Endodermal cell (in vitro differentiated cells): ENCODE measurements around the gene TRABD2B. TPM values are rescaled to one million over a fixed set of nuclear protein-coding genes. Genes with fewer than 3 reads are reported as not detected.

Experiments used
- DNase-seq: peaks from one replicate; pipeline ENCODE4 v3.0.0-alpha.2; 2017
- H3K27ac ChIP-seq: 2 replicates; pipeline ENCODE4 v1.5.1; 2013; ENCODE audit warnings: mild to moderate bottlenecking, low read depth, low read length, moderate library complexity
- H3K27me3 ChIP-seq: 2 replicates; pipeline ENCODE4 v1.6.1; 2013; ENCODE audit warnings: mild to moderate bottlenecking, low read length, moderate library complexity; ENCODE audit not compliant: insufficient read depth, control insufficient read depth, poor library complexity, severe bottlenecking
- H3K36me3 ChIP-seq: 2 replicates; pipeline ENCODE4 v1.7.0; 2013; ENCODE audit warnings: mild to moderate bottlenecking, low read length, moderate library complexity; ENCODE audit not compliant: control insufficient read depth, insufficient read depth
- H3K4me1 ChIP-seq: one replicate; pipeline ENCODE4 v1.7.0; 2013; ENCODE audit warnings: low read length; ENCODE audit not compliant: control insufficient read depth, insufficient read depth
- H3K4me3 ChIP-seq: 2 replicates; pipeline ENCODE4 v1.5.1; 2013; ENCODE audit warnings: mild to moderate bottlenecking, low read length, moderate library complexity
- H3K9ac ChIP-seq: 2 replicates; pipeline ENCODE4 v1.6.1; 2013; ENCODE audit warnings: mild to moderate bottlenecking, low read length, moderate library complexity; ENCODE audit not compliant: poor library complexity, severe bottlenecking; ENCODE audit errors: extremely low read depth
- H3K9me3 ChIP-seq: 2 replicates; pipeline ENCODE4 v1.6.1; 2013; ENCODE audit warnings: mild to moderate bottlenecking, low read length, moderate library complexity; ENCODE audit not compliant: control insufficient read depth
- H3K27ac Mint-ChIP-seq: 2 replicates; pipeline ENCODE4 v1.8.0; 2020; ENCODE audit warnings: mixed read lengths
- H3K27me3 Mint-ChIP-seq: 2 replicates; pipeline ENCODE4 v1.8.0; 2021; ENCODE audit warnings: mild to moderate bottlenecking, mixed read lengths; ENCODE audit not compliant: insufficient read depth
- H3K36me3 Mint-ChIP-seq: 2 replicates; pipeline ENCODE4 v1.8.0; 2020; ENCODE audit warnings: low read depth, mixed read lengths
- H3K4me1 Mint-ChIP-seq: 2 replicates; pipeline ENCODE4 v1.8.0; 2020; ENCODE audit warnings: mixed read lengths
- H3K4me3 Mint-ChIP-seq: 2 replicates; pipeline ENCODE4 v1.8.0; 2020; ENCODE audit warnings: mild to moderate bottlenecking, moderate library complexity, mixed read lengths
- H3K9me3 Mint-ChIP-seq: 2 replicates; pipeline ENCODE4 v1.8.0; 2020; ENCODE audit warnings: mild to moderate bottlenecking, mixed read lengths
- CTCF ChIP-seq: fragments of 200-600 bp; sonication (generic); conservative IDR thresholded peaks from 2 replicates; pipeline ENCODE4 v1.5.0; 2021; ENCODE audit warnings: antibody characterized with exemption, mild to moderate bottlenecking
- WGBS, 2 experiments: methylation state at CpG; one replicate each; pipeline versions ENCODE4 v1.1.5 to v1.1.7; 2013; ENCODE audit warnings: missing lambda C conversion rate in 2 of 2, mixed read lengths in 1 of 2; ENCODE audit not compliant: insufficient coverage in 1 of 2, insufficient read length in 1 of 2; 5-methylcytosine and 5-hydroxymethylcytosine counted together
- total RNA-seq, 2 donors: library from RNA; stranded (reverse); fragmentation: NEBNext Ultra II Directional in 1 of 2; extraction: Animal tissue kit (Norgen Biotek cat#: 25700) in 1 of 2; gene quantifications; 2 replicates in 1 of 2; 3 replicates in 1 of 2; pipeline ENCODE4 v1.2.1, GENCODE V29; 2021

The TRABD2B gene
- total RNA-seq, 2 donors from 2014 or later = 24.4 to 28.0 TPM

- Mint-ChIP-seq H3K4me3 (no peak overlapping the region), H3K27ac (no peak overlapping the region), H3K9me3 (peaks cover 7% of the 10 kb centered on the region), H3K36me3 (peaks cover 13% of the 10 kb centered on the region), H3K27me3 (no peaks in the 10 kb centered on the region), H3K4me1 (peaks cover 18% of the 10 kb centered on the region)
- Histone ChIP-seq H3K27ac (no peak overlapping the region), H3K4me1 (no peaks in the 10 kb centered on the region), H3K9ac (no peak overlapping the region), H3K27me3 (no peaks in the 10 kb centered on the region), H3K4me3 (no peak overlapping the region), H3K36me3 (peaks cover 19% of the 10 kb centered on the region), H3K9me3 (peaks cover 21% of the 10 kb centered on the region)
- TF ChIP-seq CTCF = no peak
- DNase-seq = peak; percentile 22
- 93 to 96% methylated on average over 3 to 4 of the region's 4 CpGs for WGBS, 2 experiments
These were observed 157.8 kb downstream of the TRABD2B start for GRCh38 chr1:47839433-47839760.

- Histone ChIP-seq H3K36me3 (peaks cover 14% of the 10 kb centered on the region), H3K4me1 (no peaks in the 10 kb centered on the region), H3K27me3 (no peaks in the 10 kb centered on the region), H3K27ac (no peak overlapping the region), H3K4me3 (no peak overlapping the region), H3K9ac (no peak overlapping the region), H3K9me3 (peaks cover 22% of the 10 kb centered on the region)
- Mint-ChIP-seq H3K27ac (no peak overlapping the region), H3K36me3 (peaks cover 11% of the 10 kb centered on the region), H3K9me3 (peaks cover 7% of the 10 kb centered on the region), H3K27me3 (no peaks in the 10 kb centered on the region), H3K4me1 (peaks cover 18% of the 10 kb centered on the region), H3K4me3 (no peak overlapping the region)
- peak; percentile 20 for DNase-seq
- no peak for TF ChIP-seq CTCF
- 95% methylated on average over 12 to 16 of the region's 16 CpGs for WGBS, 2 experiments
These were observed 158.4 kb downstream of the TRABD2B start for GRCh38 chr1:47838562-47839432.

GRCh38 chr1:47837866-47838561, 159.2 kb downstream of the TRABD2B start:
- Histone ChIP-seq H3K9ac (no peak overlapping the region), H3K27ac (no peak overlapping the region), H3K9me3 (peaks cover 22% of the 10 kb centered on the region), H3K27me3 (no peaks in the 10 kb centered on the region), H3K4me1 (no peaks in the 10 kb centered on the region), H3K4me3 (no peak overlapping the region), H3K36me3 (peaks cover 14% of the 10 kb centered on the region)
- Mint-ChIP-seq H3K4me3 (no peak overlapping the region), H3K9me3 (peaks cover 7% of the 10 kb centered on the region), H3K36me3 (peaks cover 11% of the 10 kb centered on the region), H3K27me3 (no peaks in the 10 kb centered on the region), H3K27ac (no peak overlapping the region), H3K4me1 (peaks cover 14% of the 10 kb centered on the region)
- no peak for DNase-seq
- 92 to 95% methylated on average over 5 of the region's 5 CpGs for WGBS, 2 experiments
- no peak for TF ChIP-seq CTCF
